Fibroblast of the aortic adventitia (primary cell): Measurements from ENCODE around the gene MEGF11. TPM values are rescaled to one million over a fixed set of nuclear protein-coding genes. Genes with fewer than 3 reads are reported as not detected.
"Not testable (repeated sequence)": the region's sequence is repeated elsewhere in the genome, so short reads cannot be mapped to it uniquely, and the experiment has no call there.

Experiments used
- DNase-seq: peaks from one replicate; pipeline ENCODE4 v3.0.0-alpha.2; 2010; ENCODE audit warnings: low read depth
- H3K4me3 ChIP-seq: 2 replicates; pipeline ENCODE4 v1.5.1; 2011; ENCODE audit warnings: low read depth, mild to moderate bottlenecking, control low read depth, low read length, moderate library complexity
- total RNA-seq: library from RNA; depleted of rRNA; stranded (reverse); fragments of >200 nt; gene quantifications from 2 replicates; pipeline ENCODE4 v1.2.3, GENCODE V29; 2012; ENCODE audit warnings: low replicate concordance
- TF ChIP-seq, protein P1 (sequence below): IDR thresholded peaks from 2 replicates; pipeline ENCODE4 v1.5.1; 2011; ENCODE audit warnings: mild to moderate bottlenecking, low read length, control low read depth, inconsistent platforms; ENCODE audit not compliant: insufficient read depth

Gene MEGF11
- total RNA-seq, 1 donor, result 0.36 TPM

DNA sequence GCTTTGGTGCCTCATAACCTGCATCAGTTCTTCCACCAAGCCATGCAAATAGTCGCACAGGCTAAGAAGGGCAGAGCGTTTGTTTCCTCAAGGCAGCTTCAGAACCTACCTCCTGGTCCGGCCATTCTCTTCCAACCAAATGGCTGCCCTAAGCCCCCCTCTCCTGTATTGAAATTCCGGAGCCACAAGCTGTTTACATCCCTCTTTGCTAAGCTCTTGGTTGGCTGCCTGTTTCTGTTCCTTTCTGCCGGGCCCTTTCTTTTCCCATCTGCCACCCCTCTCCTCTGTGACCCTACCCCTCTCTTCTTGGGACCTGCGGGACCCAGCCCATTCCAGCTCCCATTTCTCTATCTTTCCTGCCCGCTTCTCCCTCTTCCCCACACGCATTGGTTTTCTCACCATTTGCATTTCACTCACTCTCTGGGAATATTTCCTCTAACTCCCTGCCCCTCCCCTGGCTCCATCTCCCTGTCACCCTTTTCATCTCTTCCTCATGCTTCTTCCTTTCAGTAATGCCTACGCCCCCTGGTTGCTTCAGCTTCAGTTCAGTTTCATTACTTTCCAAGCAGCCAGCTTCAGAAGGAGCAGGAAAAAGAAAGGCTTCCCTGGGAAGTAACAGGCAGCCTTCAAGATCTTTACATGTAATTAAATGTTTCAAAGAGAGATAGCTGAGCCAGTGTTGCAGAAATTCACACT lies 270.8 kb downstream of the MEGF11 start:
- TF ChIP-seq, protein P1, sequence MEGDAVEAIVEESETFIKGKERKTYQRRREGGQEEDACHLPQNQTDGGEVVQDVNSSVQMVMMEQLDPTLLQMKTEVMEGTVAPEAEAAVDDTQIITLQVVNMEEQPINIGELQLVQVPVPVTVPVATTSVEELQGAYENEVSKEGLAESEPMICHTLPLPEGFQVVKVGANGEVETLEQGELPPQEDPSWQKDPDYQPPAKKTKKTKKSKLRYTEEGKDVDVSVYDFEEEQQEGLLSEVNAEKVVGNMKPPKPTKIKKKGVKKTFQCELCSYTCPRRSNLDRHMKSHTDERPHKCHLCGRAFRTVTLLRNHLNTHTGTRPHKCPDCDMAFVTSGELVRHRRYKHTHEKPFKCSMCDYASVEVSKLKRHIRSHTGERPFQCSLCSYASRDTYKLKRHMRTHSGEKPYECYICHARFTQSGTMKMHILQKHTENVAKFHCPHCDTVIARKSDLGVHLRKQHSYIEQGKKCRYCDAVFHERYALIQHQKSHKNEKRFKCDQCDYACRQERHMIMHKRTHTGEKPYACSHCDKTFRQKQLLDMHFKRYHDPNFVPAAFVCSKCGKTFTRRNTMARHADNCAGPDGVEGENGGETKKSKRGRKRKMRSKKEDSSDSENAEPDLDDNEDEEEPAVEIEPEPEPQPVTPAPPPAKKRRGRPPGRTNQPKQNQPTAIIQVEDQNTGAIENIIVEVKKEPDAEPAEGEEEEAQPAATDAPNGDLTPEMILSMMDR, result no peak
- no peak overlapping the region for H3K4me3 ChIP-seq
- DNase-seq, result no peak

DNA sequence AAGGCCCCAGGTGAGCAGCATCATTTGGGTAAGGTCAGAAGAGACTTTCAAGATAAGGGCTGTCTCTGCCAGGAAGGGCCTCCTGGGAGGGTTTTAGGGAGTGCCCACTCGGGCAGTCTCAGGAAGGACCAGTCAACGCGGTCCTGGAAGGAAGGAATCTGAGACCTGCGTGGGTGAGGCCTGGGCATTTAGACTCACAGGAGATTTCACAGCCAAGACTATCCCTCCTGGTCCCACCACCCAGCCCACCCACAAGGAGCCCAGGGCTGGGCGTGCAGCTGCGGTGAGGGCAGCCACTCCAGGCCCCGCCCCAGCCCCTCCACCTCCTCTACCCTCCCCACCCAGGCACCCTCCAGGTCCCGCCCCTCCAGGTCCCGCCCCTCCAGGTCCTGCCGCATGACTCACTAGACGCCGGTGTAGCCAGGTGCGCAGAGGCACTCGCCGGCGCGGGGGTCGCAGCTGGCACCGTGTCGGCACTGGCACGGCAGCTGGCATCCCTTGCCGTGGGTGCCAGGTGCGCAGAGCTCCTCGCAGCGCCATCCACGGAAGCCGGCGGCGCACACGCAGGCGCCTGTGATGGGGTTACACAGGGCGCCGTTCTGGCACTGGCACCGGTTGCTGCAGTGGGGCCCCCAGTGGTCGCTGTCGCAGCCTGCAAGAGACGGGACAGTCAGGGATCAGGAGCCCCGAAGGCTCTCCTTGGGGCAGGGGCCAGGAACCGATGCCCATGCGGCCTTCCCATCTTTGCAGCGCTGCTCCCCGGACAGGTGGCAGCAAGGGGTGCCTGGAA lies 271.5 kb downstream of the MEGF11 start:
- no peak overlapping the region for H3K4me3 ChIP-seq
- DNase-seq, result no peak
- TF ChIP-seq, protein P1, result no peak

- no peak overlapping the region for H3K4me3 ChIP-seq
- TF ChIP-seq, protein P1, result peak; percentile 87
- DNase-seq, result peak; percentile 78
Observed at GRCh38 chr15:65980824-65981456, 272.6 kb downstream of the MEGF11 start.

GRCh38 chr15:65979837-65980236 lies 273.7 kb downstream of the MEGF11 start:
- no peak overlapping the region for H3K4me3 ChIP-seq
- no peak for DNase-seq
- TF ChIP-seq, protein P1, result no peak

GRCh38 chr15:65979316-65979715 lies 274.2 kb downstream of the MEGF11 start:
- no peak overlapping the region for H3K4me3 ChIP-seq
- DNase-seq, result no peak

GRCh38 chr15:65978110-65978509 lies 275.4 kb downstream of the MEGF11 start:
- DNase-seq, result no peak
- no peak overlapping the region for H3K4me3 ChIP-seq
- TF ChIP-seq, protein P1, result no peak

More at GRCh38 chr15:65979316-65979715, 274.2 kb downstream of the MEGF11 start:
- TF ChIP-seq, protein P1, result no peak

GRCh38 chr15:65976196-65976595 lies 277.4 kb downstream of the MEGF11 start:
- not testable (repeated sequence) for H3K4me3 ChIP-seq, DNase-seq
